HG03521 (cell line): ENCODE results near the gene EGFR.

Experiments
- ATAC-seq: cut with Tn5 transposase; IDR thresholded peaks from one replicate; pipeline ENCODE4 v1.9.1; 2021; ENCODE audit warnings: mild to moderate bottlenecking, moderate library complexity; ENCODE audit not compliant: unreplicated experiment

EGFR gene

GRCh38 chr7:55060636-55061022 is 41.8 kb downstream of the EGFR start:
- no peak for ATAC-seq

GRCh38 chr7:55061726-55062499 is 43.1 kb downstream of the EGFR start:
- ATAC-seq: no peak

GRCh38 chr7:55063061-55063460 is 44.2 kb downstream of the EGFR start:
- no peak for ATAC-seq

- ATAC-seq: no peak
Measured at GRCh38 chr7:55063633-55064032, 44.8 kb downstream of the EGFR start.

GRCh38 chr7:55065079-55065478 is 46.3 kb downstream of the EGFR start:
- ATAC-seq: no peak

- no peak for ATAC-seq
Measured at GRCh38 chr7:55065511-55066229, 46.9 kb downstream of the EGFR start.

- ATAC-seq: no peak
Measured at GRCh38 chr7:55066524-55066923, 47.7 kb downstream of the EGFR start.

- no peak for ATAC-seq
Measured at GRCh38 chr7:55066938-55067337, 48.1 kb downstream of the EGFR start.

- ATAC-seq: no peak
Measured at GRCh38 chr7:55067748-55068147, 48.9 kb downstream of the EGFR start.

GRCh38 chr7:55069271-55069792 is 50.5 kb downstream of the EGFR start:
- no peak for ATAC-seq

GRCh38 chr7:55070271-55070743 is 51.5 kb downstream of the EGFR start:
- ATAC-seq: no peak

GRCh38 chr7:55070854-55071253 is 52.0 kb downstream of the EGFR start:
- ATAC-seq: no peak

GRCh38 chr7:55071411-55072175 is 52.8 kb downstream of the EGFR start:
- ATAC-seq: no peak

GRCh38 chr7:55072251-55072650 is 53.4 kb downstream of the EGFR start:
- ATAC-seq: no peak

GRCh38 chr7:55073051-55073511 is 54.3 kb downstream of the EGFR start:
- peak; percentile 51 for ATAC-seq

- peak; percentile 83 for ATAC-seq
Measured at GRCh38 chr7:55073976-55074528, 55.2 kb downstream of the EGFR start.

- no peak for ATAC-seq
Measured at GRCh38 chr7:55075464-55076021, 56.7 kb downstream of the EGFR start.

GRCh38 chr7:55077561-55078410 is 59.0 kb downstream of the EGFR start:
- no peak for ATAC-seq
